GM12878 (cell line): ENCODE results near the gene ATP8A1. TPM values are rescaled to one million over a fixed set of nuclear protein-coding genes. Genes with fewer than 3 reads are reported as not detected.

Source experiments
- ATAC-seq: fragments of 200-7000 bp; cut with Tn5 transposase; 3 replicates; pipeline ENCODE4 v1.9.1; 2020; ENCODE audit warnings: mild to moderate bottlenecking, moderate library complexity
- BruUV-seq: library from RNA; stranded (reverse); fragments of 400-500 nt; replicated peaks from 2 replicates; lab custom pipeline; 2021; lab: Mats Ljungman, UMichigan
- CTCF ChIA-PET: fragments of 300-600 bp; sonication (Branson Sonifier 250); formaldehyde crosslinking; extraction: SDS; loops from one replicate; lab custom pipeline; 2021; ENCODE audit warnings: inconsistent platforms; lab: Yijun Ruan, JAX
- POLR2A ChIA-PET: fragments of 350-600 bp; formaldehyde crosslinking; extraction: SDS; loops from one replicate; lab custom pipeline; 2021; ENCODE audit warnings: inconsistent platforms; lab: Charles Lee
- RAD21 ChIA-PET: fragments of 300-600 bp; sonication (Branson Sonifier 250); formaldehyde crosslinking; loops from one replicate; lab custom pipeline; 2023; ENCODE audit warnings: antibody characterized with exemption; ENCODE audit not compliant: unreplicated experiment; lab: Charles Lee
- SMC1A ChIA-PET: fragments of 300-600 bp; sonication (Branson Sonifier 250); formaldehyde crosslinking; loops from one replicate; lab custom pipeline; 2023; ENCODE audit not compliant: unreplicated experiment, uncharacterized antibody; lab: Charles Lee
- DNase-seq: peaks from one replicate; pipeline ENCODE4 v3.0.0-alpha.2; 2011; ENCODE audit warnings: low read depth, low spot score
- FAIRE-seq: peaks from 3 replicates; lab custom pipeline; 2011; peaks lifted over from hg19 to GRCh38; lab: Jason Lieb, UNC
- H2AFZ ChIP-seq: 2 replicates; pipeline ENCODE4 v1.6.0; 2011; ENCODE audit warnings: low read depth, low read length, control low read depth; ENCODE audit not compliant: control insufficient read depth
- H3K27ac ChIP-seq: 2 replicates; pipeline ENCODE4 v1.5.1; 2011; ENCODE audit warnings: control low read depth; ENCODE audit not compliant: control insufficient read depth, insufficient read depth
- H3K27me3 ChIP-seq, 2 experiments: replicated peaks in 1 of 2; 2 replicates each; pipeline versions ENCODE4 v1.6.0 to v1.6.1; 2011; ENCODE audit warnings: low read length in 1 of 2; ENCODE audit not compliant: control insufficient read depth in 2 of 2, insufficient read depth in 2 of 2
- H3K36me3 ChIP-seq, 2 experiments: 2 replicates each; pipeline ENCODE4 v1.5.1; 2011; ENCODE audit warnings: low read length in 1 of 2; ENCODE audit not compliant: control insufficient read depth in 2 of 2, insufficient read depth in 2 of 2
- H3K4me1 ChIP-seq: 2 replicates; pipeline ENCODE4 v1.6.1; 2011; ENCODE audit warnings: mild to moderate bottlenecking, low read length, moderate library complexity, mixed read lengths; ENCODE audit not compliant: control insufficient read depth, insufficient read depth
- H3K4me2 ChIP-seq: 2 replicates; pipeline ENCODE4 v1.6.0; 2011; ENCODE audit warnings: control low read depth; ENCODE audit not compliant: control insufficient read depth, insufficient read depth
- H3K4me3 ChIP-seq: fragments of 200-600 bp; sonication (generic); 2 replicates; pipeline ENCODE4 v1.5.1; 2016
- H3K79me2 ChIP-seq: 2 replicates; pipeline ENCODE4 v1.6.0; 2011; ENCODE audit warnings: low read length; ENCODE audit not compliant: control insufficient read depth, insufficient read depth
- H3K9ac ChIP-seq: 2 replicates; pipeline ENCODE4 v1.8.0; 2011; ENCODE audit warnings: low read length, control low read depth, mixed read lengths; ENCODE audit not compliant: control insufficient read depth, insufficient read depth
- H3K9me3 ChIP-seq: replicated peaks from 3 replicates; pipeline ENCODE4 v1.5.1; 2011; ENCODE audit warnings: mild to moderate bottlenecking, low read length; ENCODE audit not compliant: control insufficient read depth, insufficient read depth
- H4K20me1 ChIP-seq: 2 replicates; pipeline ENCODE4 v1.6.0; 2011; ENCODE audit not compliant: control insufficient read depth, insufficient read depth
- ASH2L ChIP-seq: fragments of 300-600, 200-600 bp; sonication (generic); IDR thresholded peaks from 2 replicates; pipeline ENCODE4 v1.6.1; 2017; ENCODE audit warnings: low read depth, mild to moderate bottlenecking, borderline replicate concordance
- CBX3 ChIP-seq: fragments of 200-600 bp; sonication (generic); IDR thresholded peaks from 2 replicates; pipeline ENCODE4 v1.6.1; 2016; ENCODE audit warnings: low read depth, borderline replicate concordance
- CBX5 ChIP-seq: sonication (generic); IDR thresholded peaks from 2 replicates; pipeline ENCODE4 v1.6.1; 2016; ENCODE audit warnings: low read depth, moderate library complexity, mild to moderate bottlenecking, inconsistent platforms
- CHD4 ChIP-seq: fragments of 200-600 bp; sonication (generic); IDR thresholded peaks from 2 replicates; pipeline ENCODE4 v1.6.1; 2016; ENCODE audit warnings: mild to moderate bottlenecking
- GATAD2B ChIP-seq: fragments of 450-650 bp; conservative IDR thresholded peaks from 2 replicates; pipeline ENCODE4 v1.6.1; 2017; ENCODE audit warnings: low read depth, mild to moderate bottlenecking, moderate library complexity
- MYB ChIP-seq: fragments of 150-350 bp; IDR thresholded peaks from 2 replicates; pipeline ENCODE4 v1.6.1; 2014; ENCODE audit warnings: mild to moderate bottlenecking, low read depth, low read length, borderline replicate concordance
- NR2C2 ChIP-seq: IDR thresholded peaks from 2 replicates; pipeline ENCODE4 v1.6.1; 2011; ENCODE audit warnings: borderline replicate concordance, low read depth; ENCODE audit not compliant: control insufficient read depth, insufficient read length
- POLR2AphosphoS2 ChIP-seq: IDR thresholded peaks from 2 replicates; pipeline ENCODE4 v1.6.1; 2011; ENCODE audit warnings: low read depth, mild to moderate bottlenecking, low read length, improper control_type of control experiment, moderate library complexity
- SREBF1 ChIP-seq: IDR thresholded peaks from 2 replicates; pipeline ENCODE4 v1.6.1; 2012; ENCODE audit warnings: mild to moderate bottlenecking, low read length
- SUPT20H ChIP-seq: IDR thresholded peaks from 2 replicates; pipeline ENCODE4 v1.6.1; 2011; ENCODE audit warnings: low read depth, mild to moderate bottlenecking, low read length, moderate library complexity, borderline replicate concordance; ENCODE audit not compliant: control insufficient read depth
- SUZ12 ChIP-seq: fragments of 200-600 bp; sonication (generic); IDR thresholded peaks from one replicate; pipeline ENCODE4 v1.6.1; 2018; ENCODE audit warnings: antibody characterized with exemption, mild to moderate bottlenecking; ENCODE audit not compliant: unreplicated experiment
- TARDBP ChIP-seq: IDR thresholded peaks from 2 replicates; pipeline ENCODE4 v1.6.1; 2016; ENCODE audit warnings: borderline replicate concordance
- TCF7 ChIP-seq: IDR thresholded peaks from 2 replicates; pipeline ENCODE4 v1.6.1; 2014; ENCODE audit warnings: antibody characterized with exemption, borderline replicate concordance
- YY1 ChIP-seq: IDR thresholded peaks from 2 replicates; pipeline ENCODE4 v1.6.1; 2011; ENCODE audit warnings: low read depth, mild to moderate bottlenecking, low read length
- ZNF274 ChIP-seq: IDR thresholded peaks from one replicate; pipeline ENCODE4 v1.8.0; 2011; ENCODE audit not compliant: insufficient read length, insufficient read depth
- WGBS: methylation state at CpG from one replicate; pipeline ENCODE4 v1.1.6; 2016; ENCODE audit warnings: low lambda C conversion rate; ENCODE audit not compliant: insufficient replicate concordance, insufficient coverage; ENCODE audit errors: missing lambda C conversion rate; 5-methylcytosine and 5-hydroxymethylcytosine counted together
- in situ Hi-C: fragments of 300-500 bp; cut with MboI; formaldehyde crosslinking; loops from 9 replicates; pipeline ENCODE4 v1.14.3; 2018; ENCODE audit warnings: mixed read lengths
- intact Hi-C: fragments of 100-400 bp; cut with micrococcal nuclease; formaldehyde crosslinking; loops from one replicate; pipeline ENCODE4 v1.14.2; 2022; ENCODE audit not compliant: unreplicated experiment
- polyA plus RNA-seq, 11 experiments: library from polyadenylated mRNA; depleted of rRNA in 4 of 11; unstranded in 6 of 11; stranded (reverse) in 5 of 11; fragments of >200 nt; fragmentation: Nextera tagmentation in 4 of 11; fragmentation: Illumina TruSeq in 1 of 11; extraction: Ambion mirVana in 4 of 11; extraction: Trizol in 1 of 11; gene quantifications; 1 replicate in 1 of 11; 2 replicates in 10 of 11; pipeline versions ENCODE4 v1.2.1 to v1.2.3, GENCODE V29; 2011 to 2016; ENCODE audit warnings: inconsistent platforms in 2 of 11, missing spikeins in 2 of 11, low read depth in 1 of 11
- total RNA-seq, 4 experiments: library from RNA; depleted of rRNA in 3 of 4; stranded (reverse); fragments of >200 nt in 3 of 4; fragmentation: Illumina TruSeq in 1 of 4; extraction: Trizol in 1 of 4; gene quantifications; 2 replicates each; pipeline versions ENCODE4 v1.2.1 to v1.2.3, GENCODE V29; 2013 to 2021
- TF ChIP-seq, protein P1 (sequence below): fragments of 450-650 bp; IDR thresholded peaks from 2 replicates; pipeline ENCODE4 v1.6.1; 2017; ENCODE audit warnings: borderline replicate concordance

Gene ATP8A1
- total and polyA plus RNA-seq, 10 of the 15 experiments (the other 5 are each of a cell fraction or from before 2014, with no cell fraction given) = 9.0 to 116 (median 37.3) TPM

DNA sequence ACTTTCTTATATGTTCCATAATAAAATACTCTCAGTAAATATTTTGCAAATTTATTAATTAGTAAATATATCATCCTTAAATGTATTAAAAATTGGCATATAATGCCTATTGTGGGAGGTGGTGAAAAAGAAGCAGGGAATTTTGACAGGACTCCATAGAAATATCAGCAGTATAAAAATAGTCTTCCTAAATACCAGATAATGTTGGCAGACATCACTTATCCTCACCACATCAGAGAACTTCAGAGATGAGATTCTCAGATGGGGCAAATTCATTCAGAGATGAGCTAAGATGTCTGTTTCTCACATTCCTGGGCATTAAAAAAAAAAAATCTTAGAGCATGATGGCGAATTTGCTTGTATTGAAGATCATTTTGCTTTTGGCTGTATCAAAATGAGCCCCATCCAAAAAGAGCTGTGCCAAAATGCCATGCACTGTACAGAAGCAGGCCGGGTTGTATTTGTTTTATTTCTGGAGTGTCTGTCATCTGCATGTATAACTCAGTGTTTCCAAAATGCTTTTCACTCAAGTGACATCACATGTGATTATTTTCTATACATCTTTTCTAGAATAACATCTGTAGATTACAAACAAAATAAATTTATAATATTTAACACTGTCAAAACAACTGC is 41.7 kb downstream of the ATP8A1 start:
- no peaks in the 10 kb centered on the region for H4K20me1 ChIP-seq
- no peaks in the 10 kb centered on the region for H3K79me2 ChIP-seq
- no peak for DNase-seq
- in situ Hi-C loops = no loop called here
- ATAC-seq = no peak
- no peak for FAIRE-seq
- TF ChIP-seq, protein P1, sequence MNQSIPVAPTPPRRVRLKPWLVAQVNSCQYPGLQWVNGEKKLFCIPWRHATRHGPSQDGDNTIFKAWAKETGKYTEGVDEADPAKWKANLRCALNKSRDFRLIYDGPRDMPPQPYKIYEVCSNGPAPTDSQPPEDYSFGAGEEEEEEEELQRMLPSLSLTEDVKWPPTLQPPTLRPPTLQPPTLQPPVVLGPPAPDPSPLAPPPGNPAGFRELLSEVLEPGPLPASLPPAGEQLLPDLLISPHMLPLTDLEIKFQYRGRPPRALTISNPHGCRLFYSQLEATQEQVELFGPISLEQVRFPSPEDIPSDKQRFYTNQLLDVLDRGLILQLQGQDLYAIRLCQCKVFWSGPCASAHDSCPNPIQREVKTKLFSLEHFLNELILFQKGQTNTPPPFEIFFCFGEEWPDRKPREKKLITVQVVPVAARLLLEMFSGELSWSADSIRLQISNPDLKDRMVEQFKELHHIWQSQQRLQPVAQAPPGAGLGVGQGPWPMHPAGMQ = no peak
- TF ChIP-seq SREBF1 = no peak
- TF ChIP-seq CHD4 = no peak
- no peak for TF ChIP-seq MYB
- no peaks in the 10 kb centered on the region; the same call in 1 of the 3 replicates for H3K9me3 ChIP-seq
- H3K27me3 ChIP-seq = no peaks in the 10 kb centered on the region
- H3K4me2 ChIP-seq = no peak overlapping the region
- no peaks in the 10 kb centered on the region for H3K4me1 ChIP-seq
- no peak overlapping the region for H2AFZ ChIP-seq
- peaks cover 6 to 27% of the 10 kb centered on the region in 2 experiments for H3K36me3 ChIP-seq
- WGBS = 100% methylated on average over 2 of the region's 2 CpGs
- SMC1A ChIA-PET = interaction anchor here (0.7 to 3.1 kb wide), 12 partner anchors 12 to 251 kb away, joined by 3 to 12 read pairs (median 4); partner anchors contain the start of gene ATP8A1
- POLR2A ChIA-PET = interaction anchor here (0.6 kb wide), 1 partner anchor 1439 kb away, joined by 3 read pairs; no protein-coding TSS in a partner anchor
- no peak overlapping the region for H3K9ac ChIP-seq
- CTCF ChIA-PET = interaction anchor here (1.1 to 2.1 kb wide), 3 partner anchors 12 to 19 kb away, joined by 3 to 4 read pairs (median 3); no protein-coding TSS in a partner anchor
- H3K27ac ChIP-seq = no peak overlapping the region
- no peak overlapping the region for H3K4me3 ChIP-seq
- BruUV-seq = no TSS peak
- RAD21 ChIA-PET = no interaction called here
- intact Hi-C loops = no loop called here

DNA sequence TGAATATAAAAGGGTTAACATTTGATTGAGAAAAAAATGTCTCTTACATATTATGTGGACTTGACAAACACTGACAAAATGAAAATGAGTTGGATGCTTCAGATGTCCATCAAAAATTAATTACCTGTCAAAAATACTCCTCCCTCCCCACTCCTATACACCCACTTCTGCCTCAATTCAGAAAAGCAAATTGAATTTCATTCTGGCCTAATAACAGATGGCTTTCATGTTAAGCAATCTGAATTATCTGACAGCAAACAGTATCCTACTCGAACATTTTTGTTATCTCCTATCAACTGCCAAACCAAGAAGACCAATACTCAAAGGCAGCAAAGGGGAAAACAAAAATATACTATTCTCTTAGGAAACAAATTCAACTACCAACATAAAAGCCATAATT is 44.0 kb downstream of the ATP8A1 start:
- no peak for FAIRE-seq
- Histone ChIP-seq H3K27me3 (no peaks in the 10 kb centered on the region), H3K4me2 (no peak overlapping the region), H3K4me1 (no peaks in the 10 kb centered on the region; the same call in none of the 2 replicates), H3K9me3 (no peaks in the 10 kb centered on the region; the same call in 1 of the 3 replicates), H3K27ac (no peak overlapping the region), H3K4me3 (no peak overlapping the region), H2AFZ (no peak overlapping the region), H3K79me2 (peaks cover 1% of the 10 kb centered on the region), H4K20me1 (no peaks in the 10 kb centered on the region), H3K9ac (no peak overlapping the region), H3K36me3 (peaks cover 7 to 27% of the 10 kb centered on the region in 2 experiments)
- DNase-seq = no peak
- intact Hi-C loops (no loop called here), in situ Hi-C loops (no loop called here)
- ChIA-PET SMC1A (interaction anchor here (2.2 kb wide), 1 partner anchor 39 kb away, joined by 5 read pairs; no protein-coding TSS in a partner anchor), POLR2A (no interaction called here), RAD21 (no interaction called here), CTCF (interaction anchor here (1.0 kb wide), 1 partner anchor 21 kb away, joined by 3 read pairs; no protein-coding TSS in a partner anchor)
- TF ChIP-seq ZNF274 (no peak), GATAD2B (no peak), TARDBP (no peak), ASH2L (no peak), NR2C2 (no peak), YY1 (no peak), SUPT20H (no peak), TCF7 (no peak), SUZ12 (no peak), CBX5 (no peak), CBX3 (no peak), POLR2AphosphoS2 (no peak)
- no TSS peak for BruUV-seq
- no peak for ATAC-seq
- WGBS = 100% methylated on average over 1 of the region's 1 CpG
